ENCODE results near the gene ZNF691.

GRCh38 chr1:42830631-42831030, 15.8 kb upstream of the ZNF691 start:
- TF ChIP-seq CTCF (IDR thresholded peaks at IDR 0.05; ENCODE audit: insufficient read depth, low read length, poor library complexity, severe bottlenecking) (no peak), EZH2phosphoT487 (conservative IDR thresholded peaks at IDR 0.05; ENCODE audit: low read length) (no peak)
